ENCODE measurements around the gene ABCC4. TPM values are rescaled to one million over a fixed set of nuclear protein-coding genes. Genes with fewer than 3 reads are reported as not detected.

ABCC4 gene
- total and polyA plus RNA-seq, 2 experiments from 2014 or later, result 4.3 to 12.2 TPM

DNA sequence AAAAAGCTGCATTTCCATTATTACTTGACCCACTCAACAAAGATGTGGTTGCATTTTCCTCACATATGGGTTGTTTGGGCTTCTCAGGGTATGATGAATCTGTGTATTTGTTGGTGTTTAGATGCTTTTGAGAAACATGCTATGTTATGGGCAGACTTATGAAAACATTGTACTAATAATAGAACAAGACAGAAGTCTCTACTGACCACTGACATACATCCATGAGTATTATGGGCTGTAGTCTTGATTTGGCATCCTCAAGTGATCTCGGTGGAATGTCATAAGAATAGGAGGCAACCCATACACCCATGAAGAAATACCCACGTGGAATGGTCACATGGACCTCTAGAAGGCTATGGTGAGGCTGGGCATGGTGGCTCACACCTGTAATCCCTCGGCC is 36.3 kb upstream of the ABCC4 start:
- Mint-ChIP-seq H3K4me3 (no peak overlapping the region), H3K27me3 (ENCODE audit: insufficient read depth, low read depth, poor library complexity) (peaks cover 2% of the 10 kb centered on the region), H3K27ac (no peak overlapping the region), H3K36me3 (ENCODE audit: low read depth) (no peaks in the 10 kb centered on the region), H3K4me1 (no peaks in the 10 kb centered on the region), H3K9me3 (no peaks in the 10 kb centered on the region)
- TF ChIP-seq CREB1 (CRISPR knock-in tag; IDR thresholded peaks at IDR 0.05; ENCODE audit: low read depth), result no peak
- no peak for TF ChIP-seq NANOG (IDR thresholded peaks at IDR 0.05; ENCODE audit: borderline replicate concordance)
- TF ChIP-seq EZH2phosphoT487 (IDR thresholded peaks at IDR 0.05; ENCODE audit: unreplicated experiment), result no peak
- TF ChIP-seq EZH2 (IDR thresholded peaks at IDR 0.05; ENCODE audit: low read depth, unreplicated experiment), result no peak
- TF ChIP-seq ZNF331 (CRISPR knock-in tag; IDR thresholded peaks at IDR 0.05; ENCODE audit: low read depth), result no peak
- no peak for TF ChIP-seq ZNF114 (CRISPR knock-in tag; IDR thresholded peaks at IDR 0.05)
- TF ChIP-seq, protein P1, sequence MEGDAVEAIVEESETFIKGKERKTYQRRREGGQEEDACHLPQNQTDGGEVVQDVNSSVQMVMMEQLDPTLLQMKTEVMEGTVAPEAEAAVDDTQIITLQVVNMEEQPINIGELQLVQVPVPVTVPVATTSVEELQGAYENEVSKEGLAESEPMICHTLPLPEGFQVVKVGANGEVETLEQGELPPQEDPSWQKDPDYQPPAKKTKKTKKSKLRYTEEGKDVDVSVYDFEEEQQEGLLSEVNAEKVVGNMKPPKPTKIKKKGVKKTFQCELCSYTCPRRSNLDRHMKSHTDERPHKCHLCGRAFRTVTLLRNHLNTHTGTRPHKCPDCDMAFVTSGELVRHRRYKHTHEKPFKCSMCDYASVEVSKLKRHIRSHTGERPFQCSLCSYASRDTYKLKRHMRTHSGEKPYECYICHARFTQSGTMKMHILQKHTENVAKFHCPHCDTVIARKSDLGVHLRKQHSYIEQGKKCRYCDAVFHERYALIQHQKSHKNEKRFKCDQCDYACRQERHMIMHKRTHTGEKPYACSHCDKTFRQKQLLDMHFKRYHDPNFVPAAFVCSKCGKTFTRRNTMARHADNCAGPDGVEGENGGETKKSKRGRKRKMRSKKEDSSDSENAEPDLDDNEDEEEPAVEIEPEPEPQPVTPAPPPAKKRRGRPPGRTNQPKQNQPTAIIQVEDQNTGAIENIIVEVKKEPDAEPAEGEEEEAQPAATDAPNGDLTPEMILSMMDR (conservative IDR thresholded peaks at IDR 0.05; ENCODE audit: low read depth in 2 of 2), result no peak
- TF ChIP-seq, protein P2, sequence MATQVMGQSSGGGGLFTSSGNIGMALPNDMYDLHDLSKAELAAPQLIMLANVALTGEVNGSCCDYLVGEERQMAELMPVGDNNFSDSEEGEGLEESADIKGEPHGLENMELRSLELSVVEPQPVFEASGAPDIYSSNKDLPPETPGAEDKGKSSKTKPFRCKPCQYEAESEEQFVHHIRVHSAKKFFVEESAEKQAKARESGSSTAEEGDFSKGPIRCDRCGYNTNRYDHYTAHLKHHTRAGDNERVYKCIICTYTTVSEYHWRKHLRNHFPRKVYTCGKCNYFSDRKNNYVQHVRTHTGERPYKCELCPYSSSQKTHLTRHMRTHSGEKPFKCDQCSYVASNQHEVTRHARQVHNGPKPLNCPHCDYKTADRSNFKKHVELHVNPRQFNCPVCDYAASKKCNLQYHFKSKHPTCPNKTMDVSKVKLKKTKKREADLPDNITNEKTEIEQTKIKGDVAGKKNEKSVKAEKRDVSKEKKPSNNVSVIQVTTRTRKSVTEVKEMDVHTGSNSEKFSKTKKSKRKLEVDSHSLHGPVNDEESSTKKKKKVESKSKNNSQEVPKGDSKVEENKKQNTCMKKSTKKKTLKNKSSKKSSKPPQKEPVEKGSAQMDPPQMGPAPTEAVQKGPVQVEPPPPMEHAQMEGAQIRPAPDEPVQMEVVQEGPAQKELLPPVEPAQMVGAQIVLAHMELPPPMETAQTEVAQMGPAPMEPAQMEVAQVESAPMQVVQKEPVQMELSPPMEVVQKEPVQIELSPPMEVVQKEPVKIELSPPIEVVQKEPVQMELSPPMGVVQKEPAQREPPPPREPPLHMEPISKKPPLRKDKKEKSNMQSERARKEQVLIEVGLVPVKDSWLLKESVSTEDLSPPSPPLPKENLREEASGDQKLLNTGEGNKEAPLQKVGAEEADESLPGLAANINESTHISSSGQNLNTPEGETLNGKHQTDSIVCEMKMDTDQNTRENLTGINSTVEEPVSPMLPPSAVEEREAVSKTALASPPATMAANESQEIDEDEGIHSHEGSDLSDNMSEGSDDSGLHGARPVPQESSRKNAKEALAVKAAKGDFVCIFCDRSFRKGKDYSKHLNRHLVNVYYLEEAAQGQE (IDR thresholded peaks at IDR 0.05; ENCODE audit: unreplicated experiment), result no peak
- no peak for TF ChIP-seq STAT1 (IDR thresholded peaks at IDR 0.05; ENCODE audit: unreplicated experiment)
- TF ChIP-seq, protein P3, sequence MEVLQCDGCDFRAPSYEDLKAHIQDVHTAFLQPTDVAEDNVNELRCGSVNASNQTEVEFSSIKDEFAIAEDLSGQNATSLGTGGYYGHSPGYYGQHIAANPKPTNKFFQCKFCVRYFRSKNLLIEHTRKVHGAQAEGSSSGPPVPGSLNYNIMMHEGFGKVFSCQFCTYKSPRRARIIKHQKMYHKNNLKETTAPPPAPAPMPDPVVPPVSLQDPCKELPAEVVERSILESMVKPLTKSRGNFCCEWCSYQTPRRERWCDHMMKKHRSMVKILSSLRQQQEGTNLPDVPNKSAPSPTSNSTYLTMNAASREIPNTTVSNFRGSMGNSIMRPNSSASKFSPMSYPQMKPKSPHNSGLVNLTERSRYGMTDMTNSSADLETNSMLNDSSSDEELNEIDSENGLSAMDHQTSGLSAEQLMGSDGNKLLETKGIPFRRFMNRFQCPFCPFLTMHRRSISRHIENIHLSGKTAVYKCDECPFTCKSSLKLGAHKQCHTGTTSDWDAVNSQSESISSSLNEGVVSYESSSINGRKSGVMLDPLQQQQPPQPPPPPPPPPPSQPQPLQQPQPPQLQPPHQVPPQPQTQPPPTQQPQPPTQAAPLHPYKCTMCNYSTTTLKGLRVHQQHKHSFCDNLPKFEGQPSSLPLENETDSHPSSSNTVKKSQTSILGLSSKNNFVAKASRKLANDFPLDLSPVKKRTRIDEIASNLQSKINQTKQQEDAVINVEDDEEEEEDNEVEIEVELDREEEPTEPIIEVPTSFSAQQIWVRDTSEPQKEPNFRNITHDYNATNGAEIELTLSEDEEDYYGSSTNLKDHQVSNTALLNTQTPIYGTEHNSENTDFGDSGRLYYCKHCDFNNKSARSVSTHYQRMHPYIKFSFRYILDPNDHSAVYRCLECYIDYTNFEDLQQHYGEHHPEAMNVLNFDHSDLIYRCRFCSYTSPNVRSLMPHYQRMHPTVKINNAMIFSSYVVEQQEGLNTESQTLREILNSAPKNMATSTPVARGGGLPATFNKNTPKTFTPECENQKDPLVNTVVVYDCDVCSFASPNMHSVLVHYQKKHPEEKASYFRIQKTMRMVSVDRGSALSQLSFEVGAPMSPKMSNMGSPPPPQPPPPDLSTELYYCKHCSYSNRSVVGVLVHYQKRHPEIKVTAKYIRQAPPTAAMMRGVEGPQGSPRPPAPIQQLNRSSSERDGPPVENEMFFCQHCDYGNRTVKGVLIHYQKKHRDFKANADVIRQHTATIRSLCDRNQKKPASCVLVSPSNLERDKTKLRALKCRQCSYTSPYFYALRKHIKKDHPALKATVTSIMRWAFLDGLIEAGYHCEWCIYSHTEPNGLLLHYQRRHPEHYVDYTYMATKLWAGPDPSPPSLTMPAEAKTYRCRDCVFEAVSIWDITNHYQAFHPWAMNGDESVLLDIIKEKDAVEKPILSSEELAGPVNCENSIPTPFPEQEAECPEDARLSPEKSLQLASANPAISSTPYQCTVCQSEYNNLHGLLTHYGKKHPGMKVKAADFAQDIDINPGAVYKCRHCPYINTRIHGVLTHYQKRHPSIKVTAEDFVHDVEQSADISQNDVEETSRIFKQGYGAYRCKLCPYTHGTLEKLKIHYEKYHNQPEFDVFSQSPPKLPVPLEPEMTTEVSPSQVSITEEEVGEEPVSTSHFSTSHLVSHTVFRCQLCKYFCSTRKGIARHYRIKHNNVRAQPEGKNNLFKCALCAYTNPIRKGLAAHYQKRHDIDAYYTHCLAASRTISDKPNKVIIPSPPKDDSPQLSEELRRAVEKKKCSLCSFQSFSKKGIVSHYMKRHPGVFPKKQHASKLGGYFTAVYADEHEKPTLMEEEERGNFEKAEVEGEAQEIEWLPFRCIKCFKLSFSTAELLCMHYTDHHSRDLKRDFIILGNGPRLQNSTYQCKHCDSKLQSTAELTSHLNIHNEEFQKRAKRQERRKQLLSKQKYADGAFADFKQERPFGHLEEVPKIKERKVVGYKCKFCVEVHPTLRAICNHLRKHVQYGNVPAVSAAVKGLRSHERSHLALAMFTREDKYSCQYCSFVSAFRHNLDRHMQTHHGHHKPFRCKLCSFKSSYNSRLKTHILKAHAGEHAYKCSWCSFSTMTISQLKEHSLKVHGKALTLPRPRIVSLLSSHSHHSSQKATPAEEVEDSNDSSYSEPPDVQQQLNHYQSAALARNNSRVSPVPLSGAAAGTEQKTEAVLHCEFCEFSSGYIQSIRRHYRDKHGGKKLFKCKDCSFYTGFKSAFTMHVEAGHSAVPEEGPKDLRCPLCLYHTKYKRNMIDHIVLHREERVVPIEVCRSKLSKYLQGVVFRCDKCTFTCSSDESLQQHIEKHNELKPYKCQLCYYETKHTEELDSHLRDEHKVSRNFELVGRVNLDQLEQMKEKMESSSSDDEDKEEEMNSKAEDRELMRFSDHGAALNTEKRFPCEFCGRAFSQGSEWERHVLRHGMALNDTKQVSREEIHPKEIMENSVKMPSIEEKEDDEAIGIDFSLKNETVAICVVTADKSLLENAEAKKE (CRISPR knock-in tag; IDR thresholded peaks at IDR 0.05), result no peak
- TF ChIP-seq, protein P4, sequence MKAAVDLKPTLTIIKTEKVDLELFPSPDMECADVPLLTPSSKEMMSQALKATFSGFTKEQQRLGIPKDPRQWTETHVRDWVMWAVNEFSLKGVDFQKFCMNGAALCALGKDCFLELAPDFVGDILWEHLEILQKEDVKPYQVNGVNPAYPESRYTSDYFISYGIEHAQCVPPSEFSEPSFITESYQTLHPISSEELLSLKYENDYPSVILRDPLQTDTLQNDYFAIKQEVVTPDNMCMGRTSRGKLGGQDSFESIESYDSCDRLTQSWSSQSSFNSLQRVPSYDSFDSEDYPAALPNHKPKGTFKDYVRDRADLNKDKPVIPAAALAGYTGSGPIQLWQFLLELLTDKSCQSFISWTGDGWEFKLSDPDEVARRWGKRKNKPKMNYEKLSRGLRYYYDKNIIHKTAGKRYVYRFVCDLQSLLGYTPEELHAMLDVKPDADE (IDR thresholded peaks at IDR 0.05), result no peak
- Histone ChIP-seq H3K4me3 (no peak overlapping the region), H4K20me1 (replicated peaks; ENCODE audit: insufficient read depth) (no peaks in the 10 kb centered on the region), H3F3A (replicated peaks; ENCODE audit: low read depth) (no peaks in the 10 kb centered on the region), H3K4me1 (ENCODE audit: insufficient read depth) (no peaks in the 10 kb centered on the region), H2AFZ (0 out of 2 replicates have a peak overlapping the region, but pooled peaks have one; percentile 43), H3K79me2 (replicated peaks; ENCODE audit: insufficient read depth) (no peaks in the 10 kb centered on the region), H3K9me2 (ENCODE audit: insufficient read depth) (no peaks in the 10 kb centered on the region), H3K4me2 (no peak overlapping the region), H3K27ac (ENCODE audit: low read depth) (no peak overlapping the region), H3K27me3 (ENCODE audit: insufficient read depth) (no peaks in the 10 kb centered on the region), H3K36me3 (ENCODE audit: insufficient read depth) (no peaks in the 10 kb centered on the region)
- ATAC-seq, result no peak
- no peak for DNase-seq (ENCODE audit: low spot score)
